SK-N-SH (cell line): ENCODE results near the gene BRD3. TPM values are rescaled to one million over a fixed set of nuclear protein-coding genes. Genes with fewer than 3 reads are reported as not detected.
A peak's percentile ranks its signal among the peaks of the same experiment; 100 is the strongest.

Experiments
- CTCF ChIA-PET: fragments of 300-600, 350-600 bp; formaldehyde crosslinking; extraction: SDS; loops from one replicate; lab custom pipeline; 2021; lab: Yijun Ruan, JAX
- POLR2A ChIA-PET: fragments of 350-600 bp; sonication (Branson Sonifier 250); formaldehyde crosslinking; extraction: SDS; loops from one replicate; lab custom pipeline; 2020; ENCODE audit warnings: antibody characterized with exemption, inconsistent platforms; lab: Yijun Ruan, JAX
- DNase-seq: peaks from one replicate; pipeline ENCODE4 v3.0.0; 2012
- H2AFZ ChIP-seq: fragments of 200-600 bp; sonication (generic); 2 replicates; pipeline ENCODE4 v1.8.1; 2016; ENCODE audit warnings: antibody characterized with exemption, mild to moderate bottlenecking, low read depth
- H3F3A ChIP-seq: fragments of 200-600 bp; sonication (generic); replicated peaks from 2 replicates; pipeline ENCODE3; 2016; ENCODE audit warnings: antibody characterized with exemption, mild to moderate bottlenecking; ENCODE audit not compliant: insufficient read depth
- H3K27ac ChIP-seq, 2 experiments: fragments of 200-500 bp in 1 of 2; fragments of 200-600 bp in 1 of 2; sonication (Bioruptor generic) in 1 of 2; sonication (generic), shearing (Covaris generic) in 1 of 2; 2 replicates each; pipeline versions ENCODE4 v1.5.1 to v1.6.1; 2014 to 2016; ENCODE audit warnings: low read depth in 2 of 2, inconsistent platforms in 1 of 2, low read length in 1 of 2, mild to moderate bottlenecking in 1 of 2, mixed read lengths in 1 of 2
- H3K27me3 ChIP-seq: fragments of 200-600 bp; sonication (generic), shearing (Covaris generic); 2 replicates; pipeline ENCODE4 v1.6.1; 2016; ENCODE audit warnings: mixed run types; ENCODE audit not compliant: insufficient read depth
- H3K36me3 ChIP-seq, 2 experiments: fragments of 200-500 bp in 1 of 2; fragments of 200-600 bp in 1 of 2; sonication (Bioruptor generic) in 1 of 2; sonication (generic) in 1 of 2; replicated peaks in 1 of 2; 2 replicates each; pipeline versions ENCODE3 to v1.5.1; 2014 to 2016; ENCODE audit warnings: low read length in 1 of 2, mild to moderate bottlenecking in 1 of 2; ENCODE audit not compliant: insufficient read depth in 2 of 2, control insufficient read depth in 1 of 2
- H3K4me1 ChIP-seq, 2 experiments: fragments of 200-500 bp in 1 of 2; fragments of 200-600 bp in 1 of 2; sonication (Bioruptor generic) in 1 of 2; sonication (generic), shearing (Covaris generic) in 1 of 2; 2 replicates each; pipeline versions ENCODE4 v1.5.1 to v1.6.1; 2014 to 2016; ENCODE audit warnings: low read depth in 1 of 2, low read length in 1 of 2, mixed run types in 1 of 2; ENCODE audit not compliant: insufficient read depth in 2 of 2, control insufficient read depth in 1 of 2
- H3K4me2 ChIP-seq: fragments of 200-600 bp; sonication (generic), shearing (Covaris generic); 2 replicates; pipeline ENCODE4 v1.6.1; 2017; ENCODE audit warnings: mixed run types
- H3K4me3 ChIP-seq, 2 experiments: fragments of 200-500 bp in 1 of 2; fragments of 200-600 bp in 1 of 2; sonication (Bioruptor generic) in 1 of 2; sonication (generic), shearing (Covaris generic) in 1 of 2; 2 replicates each; pipeline versions ENCODE4 v1.5.1 to v1.8.1; 2014 to 2016; ENCODE audit warnings: low read depth in 2 of 2, inconsistent platforms in 1 of 2, low read length in 1 of 2, mild to moderate bottlenecking in 1 of 2, mixed read lengths in 1 of 2, moderate library complexity in 1 of 2
- H3K79me2 ChIP-seq: fragments of 200-600 bp; sonication (generic); 2 replicates; pipeline ENCODE4 v1.8.1; 2017; ENCODE audit warnings: mild to moderate bottlenecking; ENCODE audit not compliant: insufficient read depth
- H3K9ac ChIP-seq: fragments of 200-600 bp; sonication (generic); 2 replicates; pipeline ENCODE4 v1.6.1; 2017; ENCODE audit warnings: mixed run types
- H3K9me2 ChIP-seq: fragments of 200-600 bp; sonication (generic); 2 replicates; pipeline ENCODE4 v1.6.1; 2017; ENCODE audit warnings: mixed run types
- H3K9me3 ChIP-seq: fragments of 200-600 bp; sonication (generic); 2 replicates; pipeline ENCODE4 v1.6.1; 2017; ENCODE audit warnings: mixed run types, mild to moderate bottlenecking, moderate library complexity
- H4K20me1 ChIP-seq: fragments of 200-600 bp; sonication (generic); 2 replicates; pipeline ENCODE4 v1.6.1; 2017; ENCODE audit warnings: mild to moderate bottlenecking, mixed run types; ENCODE audit not compliant: insufficient read depth
- ELF1 ChIP-seq: IDR thresholded peaks from 2 replicates; pipeline ENCODE4 v1.4.0; 2012
- FOXJ3 ChIP-seq: sonication (generic); formaldehyde crosslinking; IDR thresholded peaks from 2 replicates; pipeline ENCODE4 v1.5.1; 2020; ENCODE audit warnings: mild to moderate bottlenecking, missing genetic modification reagents
- GATA2 ChIP-seq: sonication (generic); formaldehyde crosslinking; IDR thresholded peaks from 2 replicates; pipeline ENCODE4 v1.5.0; 2020; ENCODE audit warnings: mild to moderate bottlenecking, missing genetic modification reagents
- MAX ChIP-seq: IDR thresholded peaks from 2 replicates; pipeline ENCODE4 v1.4.0; 2012; ENCODE audit warnings: low read depth
- MXI1 ChIP-seq: IDR thresholded peaks from 2 replicates; pipeline ENCODE4 v1.6.1; 2012; ENCODE audit warnings: mild to moderate bottlenecking, low read depth, low read length, improper control_type of control experiment
- POLR2AphosphoS5 ChIP-seq: IDR thresholded peaks from 2 replicates; pipeline ENCODE4 v1.6.1; 2012; ENCODE audit warnings: low read depth, low read length
- RAD21 ChIP-seq: IDR thresholded peaks from 2 replicates; pipeline ENCODE4 v1.6.1; 2012; ENCODE audit warnings: mild to moderate bottlenecking, low read length
- SIN3A ChIP-seq: IDR thresholded peaks from 2 replicates; pipeline ENCODE4 v1.6.1; 2012; ENCODE audit warnings: low read depth, mild to moderate bottlenecking, low read length, moderate library complexity, borderline replicate concordance
- SMC3 ChIP-seq: IDR thresholded peaks from 2 replicates; pipeline ENCODE4 v1.6.1; 2012; ENCODE audit warnings: low read depth, low read length, improper control_type of control experiment
- TAF1 ChIP-seq: IDR thresholded peaks from 2 replicates; pipeline ENCODE4 v1.6.1; 2012; ENCODE audit warnings: low read depth, mild to moderate bottlenecking, low read length, moderate library complexity, borderline replicate concordance
- TEAD4 ChIP-seq: IDR thresholded peaks from 2 replicates; pipeline ENCODE4 v1.4.0; 2012; ENCODE audit warnings: mild to moderate bottlenecking, borderline replicate concordance; ENCODE audit not compliant: insufficient read depth
- YY1 ChIP-seq: IDR thresholded peaks from 2 replicates; pipeline ENCODE4 v1.4.0; 2012; ENCODE audit warnings: low read depth, mild to moderate bottlenecking
- WGBS: methylation state at CpG from one replicate; pipeline ENCODE4 v1.1.6; 2017; ENCODE audit warnings: low lambda C conversion rate; 5-methylcytosine and 5-hydroxymethylcytosine counted together
- polyA plus RNA-seq, 3 experiments: library from polyadenylated mRNA; depleted of rRNA; stranded (reverse); fragments of >200 nt; gene quantifications; 2 replicates each; pipeline ENCODE4 v1.2.3, GENCODE V29; 2012
- TF ChIP-seq, protein P1 (sequence below): fragments of 200-600 bp; sonication (generic); IDR thresholded peaks from 2 replicates; pipeline ENCODE4 v1.6.1; 2017; ENCODE audit warnings: antibody characterized with exemption, mild to moderate bottlenecking, moderate library complexity
- TF ChIP-seq, protein P2 (sequence below): IDR thresholded peaks from 2 replicates; pipeline ENCODE4; 2012
- TF ChIP-seq, protein P3 (sequence below): IDR thresholded peaks from 2 replicates; pipeline ENCODE4 v1.4.0; 2012; ENCODE audit warnings: low read depth, borderline replicate concordance

Gene BRD3
- polyA plus RNA-seq, 1 of the 3 experiments (the other 2 are of a cell fraction): 11.4 TPM

DNA sequence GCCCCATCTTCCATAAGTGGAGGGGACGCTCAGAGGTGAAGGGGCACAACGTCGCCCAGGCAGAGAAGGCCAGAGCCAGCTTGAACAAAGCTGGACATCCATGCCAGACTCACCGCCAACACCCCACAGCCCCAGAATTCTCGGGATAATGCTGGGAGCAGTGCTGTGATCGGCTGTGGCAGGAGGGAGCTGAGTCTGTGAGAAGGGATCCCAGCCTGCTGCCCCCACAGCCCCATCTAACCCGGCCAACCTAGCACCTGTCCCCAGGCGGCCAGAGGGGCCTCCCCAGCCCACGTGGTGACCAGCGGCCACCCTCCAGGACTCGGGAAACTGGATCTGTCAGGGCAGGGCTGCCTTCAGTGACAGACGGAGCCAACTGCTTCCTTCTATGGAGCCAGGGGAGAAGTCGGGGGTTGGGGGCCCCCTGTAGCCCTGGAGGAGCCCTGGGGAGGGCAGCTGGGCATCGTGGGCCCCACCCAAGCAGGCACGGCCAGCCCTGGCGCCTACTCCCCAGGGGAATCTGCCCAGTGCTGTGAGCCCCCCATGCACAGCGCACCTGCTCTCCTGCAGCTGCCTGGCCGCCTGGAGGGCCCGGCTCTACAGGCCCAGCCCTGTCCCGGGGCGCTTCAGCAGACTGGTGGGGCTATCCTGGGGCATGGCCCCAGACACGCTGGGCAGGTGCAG lies 6.0 kb downstream of the BRD3 start:
- no peaks in the 10 kb centered on the region for H3K9me3 ChIP-seq
- CTCF ChIA-PET: no interaction called here

More for the DNA sequence above, 6.0 kb downstream of the BRD3 start:
- Histone ChIP-seq H3K4me2 (no peak overlapping the region), H3K4me1 (peaks cover 0 to 73% of the 10 kb centered on the region in 2 experiments; a peak in 1 of 4 replicates), H3K27me3 (no peaks in the 10 kb centered on the region), H3K9ac (no peak overlapping the region), H3K27ac (no peak overlapping the region; a peak in 1 of 4 replicates), H3K4me3 (no peak overlapping the region), H2AFZ (no peak overlapping the region), H4K20me1 (peaks cover 98% of the 10 kb centered on the region), H3F3A (peaks cover 8% of the 10 kb centered on the region), H3K9me2 (no peaks in the 10 kb centered on the region), H3K36me3 (no peaks in the 10 kb centered on the region), H3K79me2 (peaks cover 100% of the 10 kb centered on the region)
- 100% methylated on average over 1 of the region's 22 CpGs for WGBS
- DNase-seq: peak; percentile 31
- TF ChIP-seq MAX (no peak), FOXJ3 (no peak), RAD21 (no peak), ELF1 (no peak), YY1 (no peak), POLR2AphosphoS5 (no peak), TEAD4 (no peak), SIN3A (no peak), MXI1 (no peak), GATA2 (CRISPR knock-in tag) (no peak), TAF1 (no peak), SMC3 (no peak)
- TF ChIP-seq, protein P1, sequence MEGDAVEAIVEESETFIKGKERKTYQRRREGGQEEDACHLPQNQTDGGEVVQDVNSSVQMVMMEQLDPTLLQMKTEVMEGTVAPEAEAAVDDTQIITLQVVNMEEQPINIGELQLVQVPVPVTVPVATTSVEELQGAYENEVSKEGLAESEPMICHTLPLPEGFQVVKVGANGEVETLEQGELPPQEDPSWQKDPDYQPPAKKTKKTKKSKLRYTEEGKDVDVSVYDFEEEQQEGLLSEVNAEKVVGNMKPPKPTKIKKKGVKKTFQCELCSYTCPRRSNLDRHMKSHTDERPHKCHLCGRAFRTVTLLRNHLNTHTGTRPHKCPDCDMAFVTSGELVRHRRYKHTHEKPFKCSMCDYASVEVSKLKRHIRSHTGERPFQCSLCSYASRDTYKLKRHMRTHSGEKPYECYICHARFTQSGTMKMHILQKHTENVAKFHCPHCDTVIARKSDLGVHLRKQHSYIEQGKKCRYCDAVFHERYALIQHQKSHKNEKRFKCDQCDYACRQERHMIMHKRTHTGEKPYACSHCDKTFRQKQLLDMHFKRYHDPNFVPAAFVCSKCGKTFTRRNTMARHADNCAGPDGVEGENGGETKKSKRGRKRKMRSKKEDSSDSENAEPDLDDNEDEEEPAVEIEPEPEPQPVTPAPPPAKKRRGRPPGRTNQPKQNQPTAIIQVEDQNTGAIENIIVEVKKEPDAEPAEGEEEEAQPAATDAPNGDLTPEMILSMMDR: no peak
- TF ChIP-seq, protein P2, sequence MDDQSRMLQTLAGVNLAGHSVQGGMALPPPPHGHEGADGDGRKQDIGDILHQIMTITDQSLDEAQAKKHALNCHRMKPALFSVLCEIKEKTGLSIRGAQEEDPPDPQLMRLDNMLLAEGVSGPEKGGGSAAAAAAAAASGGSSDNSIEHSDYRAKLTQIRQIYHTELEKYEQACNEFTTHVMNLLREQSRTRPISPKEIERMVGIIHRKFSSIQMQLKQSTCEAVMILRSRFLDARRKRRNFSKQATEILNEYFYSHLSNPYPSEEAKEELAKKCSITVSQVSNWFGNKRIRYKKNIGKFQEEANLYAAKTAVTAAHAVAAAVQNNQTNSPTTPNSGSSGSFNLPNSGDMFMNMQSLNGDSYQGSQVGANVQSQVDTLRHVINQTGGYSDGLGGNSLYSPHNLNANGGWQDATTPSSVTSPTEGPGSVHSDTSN: no peak
- TF ChIP-seq, protein P3, sequence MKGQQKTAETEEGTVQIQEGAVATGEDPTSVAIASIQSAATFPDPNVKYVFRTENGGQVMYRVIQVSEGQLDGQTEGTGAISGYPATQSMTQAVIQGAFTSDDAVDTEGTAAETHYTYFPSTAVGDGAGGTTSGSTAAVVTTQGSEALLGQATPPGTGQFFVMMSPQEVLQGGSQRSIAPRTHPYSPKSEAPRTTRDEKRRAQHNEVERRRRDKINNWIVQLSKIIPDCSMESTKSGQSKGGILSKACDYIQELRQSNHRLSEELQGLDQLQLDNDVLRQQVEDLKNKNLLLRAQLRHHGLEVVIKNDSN: no peak
- POLR2A ChIA-PET: interaction anchor here (1.5 kb wide), 1 partner anchor 34 kb away, joined by 3 read pairs; no protein-coding TSS in a partner anchor
